ENCODE measurements around the gene STAT5B.
"Not testable (repeated sequence)": the region's sequence is repeated elsewhere in the genome, so short reads cannot be mapped to it uniquely, and the experiment has no call there.

STAT5B gene

GRCh38 chr17:42266918-42267766, 9.0 kb downstream of the STAT5B start:
- no peak for DNase-seq

GRCh38 chr17:42266462-42266861, 9.7 kb downstream of the STAT5B start:
- DNase-seq, result no peak

GRCh38 chr17:42264366-42264765, 11.8 kb downstream of the STAT5B start:
- not testable (repeated sequence) for DNase-seq

GRCh38 chr17:42260318-42260717, 15.9 kb downstream of the STAT5B start:
- no peak for DNase-seq

GRCh38 chr17:42255445-42255844, 20.7 kb downstream of the STAT5B start:
- DNase-seq, result no peak

GRCh38 chr17:42253578-42253977, 22.6 kb downstream of the STAT5B start:
- no peak for DNase-seq

GRCh38 chr17:42252597-42253550, 23.3 kb downstream of the STAT5B start:
- no peak for DNase-seq

GRCh38 chr17:42251115-42251514, 25.1 kb downstream of the STAT5B start:
- DNase-seq, result no peak

- DNase-seq, result no peak
Measured at GRCh38 chr17:42249681-42250446, 26.3 kb downstream of the STAT5B start.

- DNase-seq, result no peak
Measured at GRCh38 chr17:42248351-42249179, 27.6 kb downstream of the STAT5B start.

GRCh38 chr17:42247734-42248133, 28.5 kb downstream of the STAT5B start:
- DNase-seq, result no peak

- no peak for DNase-seq
Measured at GRCh38 chr17:42246515-42246914, 29.7 kb downstream of the STAT5B start.

- not testable (repeated sequence) for DNase-seq
Measured at GRCh38 chr17:42245183-42245582, 31.0 kb downstream of the STAT5B start.

- DNase-seq, result not testable (repeated sequence)
Measured at GRCh38 chr17:42244116-42244515, 32.1 kb downstream of the STAT5B start.

GRCh38 chr17:42243493-42243982, 32.7 kb downstream of the STAT5B start:
- no peak for DNase-seq

GRCh38 chr17:42241871-42242270, 34.3 kb downstream of the STAT5B start:
- no peak for DNase-seq

GRCh38 chr17:42240863-42241262, 35.3 kb downstream of the STAT5B start:
- not testable (repeated sequence) for DNase-seq

GRCh38 chr17:42240201-42240600, 36.0 kb downstream of the STAT5B start:
- DNase-seq, result no peak

- not testable (repeated sequence) for DNase-seq
Measured at GRCh38 chr17:42239576-42239975, 36.6 kb downstream of the STAT5B start.

GRCh38 chr17:42236760-42237159, 39.4 kb downstream of the STAT5B start:
- DNase-seq, result no peak

GRCh38 chr17:42233994-42234393, 42.2 kb downstream of the STAT5B start:
- no peak for DNase-seq

GRCh38 chr17:42233156-42233555, 43.0 kb downstream of the STAT5B start:
- no peak for DNase-seq
